Embryonic facial prominence (tissue), 1 donor: ENCODE results near the gene MAZ.

Source experiments
- DNase-seq: peaks from one replicate; pipeline ENCODE4 v3.0.0-alpha.2; 2016; ENCODE audit errors: extremely low spot score

MAZ gene

DNA sequence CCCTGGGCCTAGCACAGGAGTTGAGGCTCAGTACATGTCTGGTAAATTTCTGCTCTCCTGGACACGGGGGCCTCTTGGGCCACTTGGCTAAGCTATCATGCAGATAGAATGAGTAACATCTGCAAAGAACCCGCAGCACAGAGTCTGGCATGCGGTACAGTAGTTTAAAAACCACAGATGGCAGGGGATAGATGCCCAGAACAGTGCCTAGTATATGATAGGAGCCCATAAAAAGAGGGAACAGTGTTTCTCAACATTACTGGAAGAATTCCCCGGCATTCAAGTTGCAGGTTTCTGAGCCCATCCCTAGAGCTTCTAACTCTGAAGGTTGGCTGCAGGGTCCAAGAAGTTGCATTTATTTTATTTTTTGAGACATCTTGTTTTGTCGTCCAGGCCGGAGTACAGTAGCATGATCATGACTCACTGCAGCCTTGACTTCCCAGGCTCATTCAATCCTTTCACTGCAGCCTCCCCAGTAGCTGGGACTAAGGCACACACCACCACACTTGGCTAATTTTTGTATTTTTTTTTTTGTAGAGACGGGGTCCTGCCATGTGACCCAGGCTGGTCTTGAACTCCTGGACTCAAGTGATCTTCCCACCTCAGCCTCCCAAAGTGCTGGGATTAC lies 50.9 kb downstream of the MAZ start:
- no peak for DNase-seq

DNA sequence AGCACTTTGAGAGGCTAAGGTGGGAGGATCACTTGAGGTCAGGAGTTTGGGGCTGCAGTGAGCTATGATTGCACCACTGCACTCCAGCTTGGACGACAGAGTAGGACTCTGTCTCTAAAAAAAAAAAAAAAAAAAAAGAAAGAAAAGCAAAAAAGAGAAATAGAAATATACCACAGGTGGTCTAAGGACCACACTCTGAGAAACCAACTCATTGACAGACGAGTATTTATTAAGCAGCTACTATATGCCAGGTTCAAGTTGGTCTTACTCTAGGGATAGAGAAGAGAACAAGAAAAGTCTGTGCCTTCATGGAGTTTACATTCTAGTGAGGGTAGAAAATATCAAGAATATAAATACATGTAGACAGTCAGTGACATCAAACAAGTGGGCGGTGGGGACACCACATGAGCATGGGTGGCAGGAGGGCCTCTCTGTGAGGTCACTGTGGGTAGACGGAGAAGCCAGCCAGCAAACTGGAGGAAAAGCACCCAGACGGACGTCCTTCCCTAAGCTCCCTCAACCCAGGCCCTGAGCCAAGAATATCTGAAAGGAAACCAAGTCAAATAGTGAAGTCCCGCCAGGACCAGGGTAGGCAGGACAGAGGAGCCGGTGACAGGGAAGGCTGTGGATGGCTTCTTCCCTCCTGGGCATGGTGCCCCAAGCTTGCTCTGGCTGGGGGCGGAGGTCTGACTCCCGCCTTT lies 52.0 kb downstream of the MAZ start:
- DNase-seq = no peak

DNA sequence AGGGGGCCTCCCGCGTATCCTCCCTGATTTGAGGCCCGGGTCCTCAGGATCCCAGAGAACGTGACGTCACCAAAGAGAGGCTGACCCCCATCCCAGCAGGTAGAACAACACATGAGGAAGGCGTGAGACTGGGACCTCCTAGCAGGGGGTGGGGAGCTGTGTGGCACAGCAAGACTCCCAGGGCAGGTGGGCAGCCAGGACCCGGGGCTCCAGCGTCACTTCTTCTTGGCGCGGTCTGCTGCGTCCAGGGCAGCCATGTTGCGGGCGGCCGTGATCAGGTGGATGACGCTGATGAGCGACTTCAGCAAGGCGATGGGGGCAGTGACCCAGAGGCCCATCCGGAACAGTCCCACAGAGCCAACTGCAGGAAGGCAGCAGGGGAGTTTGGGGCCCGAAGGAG lies 52.6 kb downstream of the MAZ start:
- no peak for DNase-seq

DNA sequence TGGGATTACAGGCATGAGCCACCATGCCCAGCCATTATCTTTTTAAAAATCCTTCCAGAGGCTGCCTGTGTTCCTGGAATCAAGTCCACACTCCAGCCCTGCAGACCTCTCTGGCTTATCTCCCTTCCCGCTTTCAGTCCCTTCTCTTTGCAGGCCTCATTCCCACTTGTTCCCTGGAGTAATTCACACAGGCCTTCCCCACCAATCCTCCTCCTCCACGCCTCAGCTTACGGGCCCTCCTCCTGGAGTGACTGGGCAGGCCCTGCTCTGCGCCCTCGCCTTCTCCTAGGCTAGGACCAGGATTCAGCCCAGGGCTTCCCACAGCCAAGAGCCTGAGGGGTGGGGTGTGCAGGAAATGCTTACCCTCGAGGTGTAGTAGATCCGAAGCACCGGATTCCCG lies 53.9 kb downstream of the MAZ start:
- DNase-seq = no peak
